HL-60 (cell line): Measurements from ENCODE around the gene ADGRG1.

Source experiments
- DNase-seq, 2 experiments: peaks; one replicate each; pipeline ENCODE4 v3.0.0-alpha.2; 2010 to 2020; ENCODE audit warnings: low read depth in 1 of 2, low spot score in 1 of 2
- H3K27ac ChIP-seq: fragments of 250-450 bp; sonication (Bioruptor Pico); replicated peaks from 2 replicates; pipeline ENCODE4 v1.5.1; 2020; ENCODE audit warnings: mild to moderate bottlenecking, moderate library complexity
- H3K27me3 ChIP-seq: fragments of 250-450 bp; sonication (Bioruptor Pico); 2 replicates; pipeline ENCODE4 v1.5.1; 2021; ENCODE audit warnings: mild to moderate bottlenecking, moderate library complexity; ENCODE audit not compliant: insufficient read depth, poor library complexity, severe bottlenecking
- H3K4me3 ChIP-seq: replicated peaks from 2 replicates; pipeline ENCODE4 v1.5.1; 2011; ENCODE audit warnings: mild to moderate bottlenecking, control low read depth, low read length; ENCODE audit not compliant: insufficient read depth
- CTCF ChIP-seq: IDR thresholded peaks from one replicate; pipeline ENCODE4 v1.5.1; 2011; ENCODE audit warnings: low read length, control low read depth, inconsistent platforms; ENCODE audit not compliant: insufficient read depth
- GABPA ChIP-seq: IDR thresholded peaks from 2 replicates; pipeline ENCODE4 v1.6.1; 2012; ENCODE audit warnings: low read depth
- POLR2AphosphoS5 ChIP-seq: IDR thresholded peaks from 2 replicates; pipeline ENCODE4 v1.6.1; 2012; ENCODE audit warnings: low read depth
- REST ChIP-seq: IDR thresholded peaks from 2 replicates; pipeline ENCODE4 v1.6.1; 2012; ENCODE audit warnings: low read depth; ENCODE audit not compliant: insufficient replicate concordance
- SPI1 ChIP-seq: IDR thresholded peaks from 2 replicates; pipeline ENCODE4 v1.6.1; 2012; ENCODE audit warnings: low read depth, mild to moderate bottlenecking, borderline replicate concordance

Gene ADGRG1

GRCh38 chr16:57620335-57621231, 7.8 kb upstream of the ADGRG1 start:
- no peak for DNase-seq
- Histone ChIP-seq H3K4me3 (no peak overlapping the region), H3K27me3 (no peaks in the 10 kb centered on the region), H3K27ac (no peak overlapping the region)
- TF ChIP-seq POLR2AphosphoS5 (no peak), GABPA (no peak), REST (no peak), CTCF (no peak), SPI1 (no peak)

- no peak overlapping the region for H3K4me3 ChIP-seq
- no peaks in the 10 kb centered on the region for H3K27me3 ChIP-seq
- TF ChIP-seq REST: no peak
- no peak for TF ChIP-seq SPI1
- TF ChIP-seq POLR2AphosphoS5: no peak
- TF ChIP-seq CTCF: no peak
- TF ChIP-seq GABPA: no peak
- no peak overlapping the region for H3K27ac ChIP-seq
- no peak for DNase-seq
These were observed 6.7 kb upstream of the ADGRG1 start for GRCh38 chr16:57621521-57622271.

GRCh38 chr16:57622361-57623250, 5.8 kb upstream of the ADGRG1 start:
- Histone ChIP-seq H3K4me3 (no peak overlapping the region), H3K27ac (no peak overlapping the region), H3K27me3 (no peaks in the 10 kb centered on the region)
- TF ChIP-seq POLR2AphosphoS5 (no peak), SPI1 (no peak), REST (no peak), GABPA (no peak), CTCF (no peak)
- no peak for DNase-seq
